Kidney (tissue), 14 donors: ENCODE results near the gene G6PC1. TPM values are rescaled to one million over a fixed set of nuclear protein-coding genes. Genes with fewer than 3 reads are reported as not detected.

Experiments used
- DNase-seq, 5 donors: peaks; one replicate each; pipeline ENCODE4 v3.0.0-alpha.2; 2013 to 2020
- FAIRE-seq: peaks from 2 replicates; lab custom pipeline; 2012; peaks lifted over from hg19 to GRCh38; lab: Jason Lieb, UNC
- H3K27ac ChIP-seq, 2 donors: one replicate each; pipeline ENCODE4 v1.7.0; 2013; ENCODE audit warnings: low read depth in 2 of 2, low read length in 2 of 2, inconsistent platforms in 1 of 2
- H3K27me3 ChIP-seq: one replicate; pipeline ENCODE4 v1.7.1; 2013; ENCODE audit warnings: low read length, inconsistent platforms; ENCODE audit not compliant: control insufficient read depth, insufficient read depth
- H3K36me3 ChIP-seq, 3 donors: one replicate each; pipeline versions ENCODE4 v1.7.0 to v1.7.1; 2013; ENCODE audit warnings: low read length in 3 of 3, control low read depth in 1 of 3, inconsistent platforms in 1 of 3; ENCODE audit not compliant: insufficient read depth in 3 of 3, control insufficient read depth in 2 of 3
- H3K4me1 ChIP-seq, 3 donors: one replicate each; pipeline versions ENCODE4 v1.7.0 to v1.7.1; 2013; ENCODE audit warnings: low read length in 3 of 3, inconsistent platforms in 1 of 3, low read depth in 1 of 3; ENCODE audit not compliant: control insufficient read depth in 2 of 3, insufficient read depth in 2 of 3
- H3K4me3 ChIP-seq, 3 donors: one replicate each; pipeline versions ENCODE4 v1.7.0 to v1.8.1; 2013; ENCODE audit warnings: low read length in 3 of 3, control low read depth in 1 of 3, inconsistent platforms in 1 of 3
- H3K9ac ChIP-seq, 3 donors: one replicate each; pipeline versions ENCODE4 v1.7.0 to v1.7.1; 2013; ENCODE audit warnings: low read length in 3 of 3, control low read depth in 1 of 3, inconsistent platforms in 1 of 3
- H3K9me3 ChIP-seq, 3 donors: one replicate each; pipeline versions ENCODE4 v1.7.0 to v1.7.1; 2013; ENCODE audit warnings: low read length in 3 of 3, control low read depth in 1 of 3, inconsistent platforms in 1 of 3; ENCODE audit not compliant: control insufficient read depth in 2 of 3, insufficient read depth in 1 of 3
- CTCF ChIP-seq: IDR thresholded peaks from 3 replicates; pipeline ENCODE4 v1.5.1; 2012; ENCODE audit warnings: mild to moderate bottlenecking, moderate library complexity, borderline replicate concordance; ENCODE audit not compliant: insufficient read depth; ENCODE audit errors: extremely low read depth
- intact Hi-C: fragments of 100-400 bp; cut with DNase I; formaldehyde crosslinking; loops from one replicate; pipeline ENCODE4 v1.11.1; 2022
- polyA plus RNA-seq: library from polyadenylated mRNA; stranded (reverse); fragments of 350-450 nt; fragmentation: Illumina TruSeq; extraction: RNeasy Lipid Tissue Mini Kit (QIAGEN cat#74804); gene quantifications from one replicate; pipeline ENCODE4 v1.2.3, GENCODE V29; 2014; ENCODE audit warnings: low read depth, low replicate concordance; ENCODE audit not compliant: insufficient read depth
- total RNA-seq: library from RNA; stranded (reverse); fragmentation: NEBNext Ultra II Directional; extraction: Animal tissue kit (Norgen Biotek cat#: 25700); gene quantifications from one replicate; pipeline ENCODE4 v1.2.1, GENCODE V29; 2021
- donor health status: control.
- donor health status: control.
- donor health status: control.
- donor health status: control.
- donor health status: control.
- donor health status: DM: yes; HTN: yes; CAD: no.
- donor health status: Normal renal cell carcinoma (clear cell type).

Gene G6PC1
- total and polyA plus RNA-seq, 2 donors from 2014 or later: 0.16 to 10.5 TPM

GRCh38 chr17:42929497-42929844, 28.9 kb downstream of the G6PC1 start:
- no peaks in the 10 kb centered on the region for H3K9me3 ChIP-seq
- FAIRE-seq: no peak
- intact Hi-C loops: no loop called here
- H3K36me3 ChIP-seq: no peaks in the 10 kb centered on the region
- H3K27me3 ChIP-seq: no peaks in the 10 kb centered on the region
- no peak for DNase-seq
- H3K4me3 ChIP-seq: no peak overlapping the region
- TF ChIP-seq CTCF: no peak
- H3K27ac ChIP-seq: no peak overlapping the region
- peaks cover 0 to 8% (median 8%) of the 10 kb centered on the region in 3 donors for H3K4me1 ChIP-seq
- no peak overlapping the region for H3K9ac ChIP-seq

- Histone ChIP-seq H3K36me3 (no peaks in the 10 kb centered on the region), H3K4me1 (no peaks in the 10 kb centered on the region), H3K27ac (no peak overlapping the region), H3K9ac (no peak overlapping the region), H3K4me3 (no peak overlapping the region), H3K27me3 (no peaks in the 10 kb centered on the region), H3K9me3 (no peaks in the 10 kb centered on the region)
- FAIRE-seq (no peak), DNase-seq (peak in 4 of 5 donors; percentile 55 to 78 (median 71))
- peak; percentile 84 for TF ChIP-seq CTCF
- intact Hi-C loops: no loop called here
These were observed 37.4 kb downstream of the G6PC1 start for GRCh38 chr17:42937712-42938596.

- no peak overlapping the region for H3K27ac ChIP-seq
- H3K27me3 ChIP-seq: no peaks in the 10 kb centered on the region
- no peaks in the 10 kb centered on the region for H3K36me3 ChIP-seq
- no peaks in the 10 kb centered on the region for H3K4me1 ChIP-seq
- TF ChIP-seq CTCF: no peak
- H3K9me3 ChIP-seq: no peaks in the 10 kb centered on the region
- FAIRE-seq: no peak
- intact Hi-C loops: loop anchor here (5.0 kb wide), 1 partner anchor 257 kb away; no protein-coding TSS in a partner anchor
- no peak overlapping the region for H3K9ac ChIP-seq
- no peak overlapping the region for H3K4me3 ChIP-seq
- no peak for DNase-seq
These were observed 43.6 kb downstream of the G6PC1 start for GRCh38 chr17:42944211-42944610.
